ENCODE measurements around the gene ADAMTS5.

The ADAMTS5 gene

DNA sequence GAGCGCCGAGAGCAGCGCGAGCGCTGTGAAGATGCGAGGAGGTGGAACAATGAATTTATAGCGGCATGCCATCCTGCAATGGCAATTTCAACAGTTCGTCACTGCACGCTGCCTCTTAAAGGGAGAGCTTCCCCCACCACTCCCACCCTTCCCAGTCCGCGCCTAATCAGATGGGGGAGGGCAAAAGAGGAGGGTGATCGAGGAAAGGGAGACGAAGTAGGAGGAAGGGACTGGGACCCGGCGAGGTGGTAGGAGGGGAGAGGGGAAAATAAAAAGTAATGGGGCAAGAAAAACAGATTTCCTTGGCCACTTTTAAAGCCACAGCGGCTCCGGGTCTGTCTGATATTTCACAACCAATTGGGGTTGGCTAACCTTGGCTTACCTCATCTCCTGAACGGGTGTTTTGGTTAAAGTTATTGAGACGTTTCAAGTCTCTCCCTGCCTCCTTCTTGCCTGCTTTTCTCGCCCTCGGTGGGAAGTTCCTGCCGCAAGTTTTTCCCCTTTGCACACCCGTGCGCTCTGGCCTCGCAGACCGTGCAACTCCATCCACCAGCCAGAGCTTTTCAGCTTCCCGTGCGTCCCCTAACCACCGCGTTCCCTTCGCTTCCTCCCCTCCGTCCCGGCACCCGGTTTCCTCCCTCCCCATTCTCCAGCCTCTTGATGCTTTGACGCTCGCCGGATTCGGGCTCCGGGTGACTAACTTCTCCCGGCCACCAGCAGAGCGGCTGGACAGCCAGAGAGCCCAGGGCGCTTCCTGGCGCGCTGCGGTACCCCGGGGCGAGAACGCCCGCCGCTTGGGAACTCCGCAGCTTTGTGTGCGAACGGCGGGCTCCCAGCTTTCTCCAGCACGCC lies at the start of gene ADAMTS5:
Gene ADAMTS5 (minus strand): TSS at position 27 of the 852 bp plus-strand sequence. CDS start 697 bp downstream, outside the sequence.
- no peak for DNase-seq

DNA sequence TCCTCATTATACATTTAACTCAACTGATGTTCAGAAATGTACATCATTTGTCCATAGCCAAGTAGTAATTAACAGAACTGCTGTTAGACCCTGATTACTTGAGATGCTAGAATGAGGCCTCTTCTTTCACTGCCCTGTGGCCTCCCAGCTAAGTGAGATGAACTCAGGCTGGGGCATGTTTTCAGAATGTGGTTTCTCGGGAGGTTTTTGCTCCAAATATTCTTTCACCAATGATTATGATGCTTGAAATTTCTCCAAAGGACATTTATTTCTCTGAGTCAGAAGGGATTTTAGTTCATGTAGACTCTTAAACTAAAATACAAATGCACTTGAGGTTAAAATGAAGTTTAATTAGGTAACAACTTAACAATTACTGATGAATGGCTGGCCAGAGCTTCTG lies 34.6 kb upstream of the ADAMTS5 start:
- DNase-seq = no peak

DNA sequence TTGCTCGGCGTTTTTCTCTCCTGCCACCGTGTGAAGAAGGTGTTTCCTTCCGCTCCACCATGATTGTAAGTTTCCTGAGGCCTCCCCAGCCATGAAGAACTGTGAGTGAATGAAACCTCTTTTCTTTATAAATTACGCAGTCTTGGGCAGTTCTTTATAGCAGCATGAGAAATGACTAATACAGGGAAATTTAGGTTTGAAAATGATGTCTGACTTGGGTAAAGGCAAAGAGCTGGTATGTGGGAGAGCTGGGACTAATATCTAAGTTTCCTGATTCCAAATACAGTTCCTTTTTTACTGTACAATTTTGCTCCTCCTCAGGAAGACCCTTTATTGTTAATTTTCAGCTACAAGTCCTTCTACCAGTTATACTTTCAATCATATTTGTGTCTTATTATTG lies 16.7 kb upstream of the ADAMTS5 start:
- DNase-seq = no peak

DNA sequence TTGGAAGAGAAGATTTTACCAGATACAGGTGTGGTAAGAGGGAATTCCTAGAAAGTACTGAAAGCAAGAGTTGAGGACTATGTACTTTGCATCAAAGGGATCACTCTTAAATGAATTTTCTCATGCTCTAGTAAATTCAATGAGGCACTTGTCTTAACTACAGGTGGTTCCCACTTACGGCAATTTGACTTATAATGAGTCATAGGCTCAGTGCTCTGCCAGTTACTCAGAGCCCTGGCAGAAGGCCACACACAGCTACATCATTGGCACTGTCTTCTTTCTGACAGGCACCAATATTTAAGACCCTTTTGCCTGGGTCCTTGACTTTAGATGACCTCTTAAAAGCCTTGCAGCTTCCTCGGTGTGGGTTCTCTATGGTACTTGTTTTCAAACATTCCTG lies 15.9 kb upstream of the ADAMTS5 start:
- no peak for DNase-seq

DNA sequence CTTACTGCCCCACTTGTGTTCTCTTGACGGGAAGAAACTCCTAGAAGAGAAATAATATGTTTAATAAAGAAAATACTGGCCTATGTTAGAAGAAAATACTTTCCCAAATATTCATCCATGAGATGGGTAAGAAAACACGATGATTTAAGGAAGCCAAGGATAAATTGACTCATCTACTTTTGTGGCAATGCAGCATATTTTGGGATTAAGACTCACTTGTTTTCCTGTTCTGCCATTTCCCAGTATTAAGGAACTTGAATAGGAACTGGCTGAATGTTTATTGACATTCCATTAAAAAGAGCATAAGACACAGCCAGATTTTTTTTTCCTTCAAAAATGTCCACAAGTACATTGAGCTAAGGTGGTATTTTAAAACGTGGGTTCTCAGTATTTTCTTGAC lies 10.9 kb upstream of the ADAMTS5 start:
- DNase-seq = no peak

DNA sequence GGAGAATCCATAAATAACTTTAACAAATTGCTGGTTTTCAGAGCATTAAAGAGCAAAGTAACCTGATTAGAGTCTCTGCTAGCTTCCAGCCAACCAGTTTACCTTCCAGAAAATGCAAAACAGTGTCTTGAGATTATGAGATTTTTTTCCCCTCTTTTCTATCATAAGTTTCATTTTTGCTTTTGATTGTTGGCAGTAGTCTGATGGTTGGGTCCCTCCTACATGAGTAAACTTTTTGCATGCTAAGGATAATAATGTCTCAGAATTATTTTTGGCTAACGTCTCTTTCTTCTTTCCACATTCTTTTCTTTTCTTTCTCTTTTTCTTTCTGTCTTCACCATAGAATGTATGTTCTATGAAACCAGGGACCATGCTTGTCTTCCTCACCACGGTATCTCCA lies 6.3 kb upstream of the ADAMTS5 start:
- no peak for DNase-seq

DNA sequence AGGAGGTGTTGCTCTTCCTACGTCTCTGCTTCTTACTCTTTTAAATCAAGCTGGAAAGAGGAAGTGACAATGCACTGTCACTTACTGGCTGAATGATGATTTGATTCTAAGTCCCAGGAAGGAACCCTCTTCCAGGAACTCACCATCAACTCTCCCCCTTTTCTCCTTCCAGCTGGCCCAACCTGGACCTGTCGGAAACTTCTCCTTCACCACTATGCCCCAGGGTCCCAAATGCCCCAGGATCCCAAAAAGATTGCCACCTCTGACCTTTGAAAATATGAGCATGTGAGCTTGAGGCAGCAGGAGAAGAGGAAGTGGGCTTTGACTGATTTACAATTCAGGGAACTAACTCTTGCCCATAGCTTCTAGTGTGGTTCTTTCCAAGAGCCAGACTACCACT lies 5.3 kb upstream of the ADAMTS5 start:
- DNase-seq = no peak

DNA sequence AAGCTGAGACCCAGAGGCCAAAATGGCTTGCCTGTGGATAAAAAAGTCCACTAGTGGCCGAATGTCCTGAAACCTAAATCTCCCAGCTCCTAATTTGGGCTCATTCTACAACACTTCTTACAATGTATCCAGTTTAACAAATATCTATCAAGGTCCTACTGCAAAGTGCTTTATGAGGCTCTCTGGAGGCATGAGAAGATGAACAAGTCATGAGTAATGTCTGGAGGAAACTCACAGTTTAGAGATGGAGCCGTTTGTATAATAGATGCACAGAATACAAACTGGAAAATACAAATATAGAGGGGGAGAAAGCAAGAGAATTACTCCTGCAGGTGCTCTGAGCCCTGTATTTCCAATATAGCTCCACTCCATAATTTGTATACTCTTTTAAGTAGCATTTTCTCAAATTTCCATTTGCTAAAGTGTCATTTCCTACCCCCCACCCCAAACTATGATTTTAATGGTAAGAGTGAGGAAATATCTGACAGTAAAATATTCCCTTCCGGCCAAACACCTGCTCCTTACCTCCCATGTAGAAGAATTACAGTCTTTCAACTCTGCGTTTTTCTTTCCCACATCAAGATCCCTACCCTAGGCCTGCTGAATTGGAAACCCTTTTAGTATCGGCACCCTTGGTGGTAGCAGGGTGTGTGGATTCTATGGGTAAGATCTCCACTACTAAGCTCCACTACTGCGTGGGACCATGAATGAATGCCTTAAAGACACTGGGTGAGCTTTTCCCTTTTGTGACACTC lies 3.3 kb upstream of the ADAMTS5 start:
- no peak for DNase-seq

DNA sequence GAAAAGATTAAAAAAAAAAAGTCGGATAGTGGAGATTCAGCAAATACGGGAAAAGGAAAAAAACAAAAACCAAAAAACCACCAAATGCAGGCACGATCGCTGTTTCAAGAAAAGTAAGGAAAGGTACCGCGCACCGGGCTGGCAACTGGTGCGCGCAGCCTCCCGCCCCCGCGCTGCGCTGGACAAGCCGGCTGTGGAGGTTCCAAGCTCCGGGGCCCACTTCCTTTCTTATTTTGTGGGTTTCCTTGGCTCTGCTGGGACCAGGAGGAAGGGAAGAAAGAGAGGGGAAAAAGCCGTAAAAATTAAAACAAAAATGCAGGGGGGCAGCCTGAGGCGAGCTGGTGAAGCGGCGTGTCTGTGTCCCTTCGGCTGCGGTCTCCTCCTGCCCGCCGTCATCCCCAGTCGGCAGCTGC lies 233 bp downstream of the ADAMTS5 start:
- DNase-seq = no peak

DNA sequence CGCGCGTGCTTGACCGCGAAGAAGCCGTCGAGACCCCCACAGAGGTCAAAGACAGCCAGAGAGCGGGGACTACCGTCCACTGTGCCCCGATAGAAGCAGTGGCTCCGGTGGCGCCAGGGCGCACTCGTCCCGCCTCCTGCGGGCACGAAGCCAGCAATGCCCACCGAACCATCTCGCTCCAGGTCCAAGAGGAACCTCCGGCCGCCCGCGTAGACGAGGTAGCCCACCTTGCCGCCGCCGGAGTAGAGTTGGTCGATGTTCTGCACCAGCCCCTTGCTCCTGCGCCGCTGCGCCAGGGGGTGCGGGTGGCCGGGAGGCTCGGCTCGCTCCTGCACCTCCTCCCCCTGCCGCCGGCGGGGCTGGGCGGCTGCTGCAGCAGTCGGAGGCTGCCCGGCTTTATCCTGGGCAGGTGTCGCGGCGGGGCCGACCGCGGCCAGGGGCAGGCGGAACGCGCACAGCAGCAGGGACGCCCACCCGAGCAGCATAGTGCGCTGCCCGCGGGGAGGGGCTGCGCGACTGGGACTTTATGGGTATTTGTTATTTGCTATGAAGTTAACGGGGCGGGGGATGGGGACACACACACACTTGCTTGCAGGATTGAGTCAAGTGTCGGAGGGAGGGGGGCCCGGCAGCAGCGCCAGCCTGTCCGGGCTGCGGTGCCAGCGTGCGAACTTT lies 844 bp downstream of the ADAMTS5 start:
- DNase-seq = no peak

DNA sequence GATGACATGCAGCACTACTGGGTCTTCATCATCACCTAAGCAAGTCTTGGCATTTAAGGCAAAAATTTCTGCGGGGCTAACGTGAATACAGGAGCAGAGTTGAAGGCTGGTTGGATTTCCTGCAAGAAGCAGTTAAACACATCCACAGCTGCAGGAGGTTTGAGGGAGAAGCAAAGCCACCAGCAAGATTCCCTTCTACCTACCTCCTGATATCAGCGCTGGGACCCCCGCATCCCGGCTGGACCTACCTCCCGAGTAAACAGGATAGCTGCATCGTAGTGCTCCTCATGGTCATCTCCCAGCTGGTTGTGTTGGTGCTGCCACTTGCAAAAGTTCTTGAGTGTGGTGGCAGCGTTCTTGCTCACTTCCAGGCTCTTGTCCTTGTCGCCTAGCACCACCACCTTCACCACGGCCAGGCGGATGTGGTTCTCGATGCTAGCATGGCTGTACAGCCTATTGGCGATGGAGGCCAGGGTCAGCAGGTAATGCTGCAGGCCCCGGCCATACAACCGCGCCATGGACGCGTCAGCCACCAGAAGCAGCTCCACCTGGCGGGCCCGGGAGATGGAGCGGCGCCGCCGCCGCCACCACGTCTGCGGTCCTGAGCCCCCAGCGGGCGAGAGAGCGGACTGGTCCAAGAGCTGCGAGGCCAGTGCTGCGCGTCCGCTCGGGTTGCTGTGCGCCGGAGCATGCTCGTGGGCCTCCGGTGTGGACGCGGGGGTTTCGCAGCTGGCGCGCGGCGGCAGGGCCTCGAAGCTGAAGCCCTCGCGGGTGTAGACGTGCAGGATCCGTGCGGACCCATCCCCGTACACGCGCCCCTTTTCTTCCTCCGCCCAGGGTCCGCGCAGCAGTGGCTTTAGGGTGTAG lies 1.6 kb downstream of the ADAMTS5 start:
- DNase-seq = no peak

DNA sequence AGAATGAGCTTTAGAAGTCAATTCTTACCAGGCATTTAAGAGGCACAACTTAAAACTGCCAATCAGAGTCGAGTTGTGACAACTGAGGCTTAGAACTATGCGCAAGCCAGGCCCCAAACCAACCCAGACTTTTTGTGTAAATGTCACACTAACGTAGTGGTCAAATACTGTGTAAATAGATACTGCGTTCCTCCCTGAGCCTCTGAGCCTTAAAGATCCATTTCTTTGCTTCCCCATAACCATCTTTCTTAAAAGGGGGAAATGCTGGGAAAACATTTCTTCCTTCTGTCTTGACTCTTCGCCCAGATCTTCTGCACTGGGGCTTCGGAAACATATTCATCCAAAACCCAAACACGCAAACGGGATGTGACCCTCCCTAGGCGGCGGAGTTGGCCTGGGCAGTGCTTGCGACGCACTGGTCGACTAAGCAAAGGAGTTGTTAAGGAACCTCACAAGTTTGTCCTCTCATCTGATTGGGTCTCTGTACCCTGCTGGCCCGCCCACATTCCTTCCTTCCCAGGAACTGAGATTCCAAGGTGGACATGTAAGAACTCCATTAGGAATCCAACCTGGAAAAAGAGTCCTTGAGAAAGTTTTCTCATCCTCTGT lies 2.6 kb downstream of the ADAMTS5 start:
- DNase-seq = no peak

DNA sequence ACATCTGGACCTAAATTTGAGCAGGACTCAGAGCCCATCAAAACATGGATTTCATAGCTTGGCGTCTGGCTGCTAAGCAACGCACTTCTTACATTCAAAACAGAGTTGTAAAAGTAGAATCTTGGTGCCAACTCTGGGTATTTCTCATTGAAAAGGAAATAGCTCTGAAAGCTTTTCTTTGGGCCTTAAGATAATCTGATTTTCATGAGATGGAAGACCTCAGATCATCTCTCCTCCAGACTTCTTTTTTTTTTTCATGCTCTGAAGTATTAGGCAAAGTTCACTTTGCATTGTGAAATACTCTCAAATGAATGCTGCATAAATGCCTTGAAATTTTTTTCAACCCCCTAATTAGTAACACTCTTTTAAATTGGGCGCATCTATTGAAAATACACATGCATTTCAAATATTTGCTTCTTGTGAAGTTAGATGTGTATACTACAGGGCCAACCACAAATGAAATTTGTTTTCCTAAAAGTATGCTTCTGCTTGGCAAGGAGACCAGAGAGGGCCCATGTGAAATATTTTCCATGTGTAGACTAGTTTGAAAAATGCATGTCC lies 4.2 kb downstream of the ADAMTS5 start:
- no peak for DNase-seq

DNA sequence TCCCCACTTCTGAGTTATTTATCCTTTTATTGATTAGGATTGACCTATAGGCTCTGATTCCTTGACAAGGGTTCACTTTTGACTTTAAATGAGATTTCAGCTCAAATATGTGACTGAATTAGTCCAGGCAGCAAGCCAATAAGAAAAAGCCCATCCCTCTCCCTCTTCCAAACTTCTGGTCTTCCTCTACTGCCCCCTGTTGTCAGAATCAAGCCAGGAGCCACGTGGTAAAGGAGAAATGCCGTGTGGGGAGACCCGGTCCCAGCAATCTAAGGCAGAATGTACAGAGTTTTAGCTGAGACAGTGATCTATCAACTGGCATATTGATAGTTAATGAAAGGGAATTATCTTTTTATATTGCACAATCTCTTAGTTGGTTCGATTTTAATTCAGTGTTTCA lies 5.2 kb downstream of the ADAMTS5 start:
- no peak for DNase-seq

DNA sequence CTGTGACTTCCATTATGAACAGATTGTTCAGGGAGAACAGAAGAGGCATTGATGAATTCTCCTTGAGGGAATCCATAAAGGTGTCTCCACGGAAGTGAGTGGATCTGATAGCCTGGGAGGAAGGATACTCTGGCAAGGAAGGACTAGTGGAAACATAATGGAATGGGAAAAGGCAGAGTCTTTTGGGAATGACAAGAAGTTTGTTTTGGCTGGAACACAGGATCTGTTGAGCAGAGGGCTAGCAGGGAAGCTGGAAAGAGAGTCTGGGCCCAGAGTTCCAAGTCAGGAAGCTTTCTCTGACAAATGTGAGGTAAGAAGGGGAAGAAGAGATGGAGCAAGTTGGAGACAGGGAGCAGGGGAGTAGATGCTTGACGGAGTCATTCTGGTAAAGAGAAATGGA lies 8.1 kb downstream of the ADAMTS5 start:
- DNase-seq = no peak

DNA sequence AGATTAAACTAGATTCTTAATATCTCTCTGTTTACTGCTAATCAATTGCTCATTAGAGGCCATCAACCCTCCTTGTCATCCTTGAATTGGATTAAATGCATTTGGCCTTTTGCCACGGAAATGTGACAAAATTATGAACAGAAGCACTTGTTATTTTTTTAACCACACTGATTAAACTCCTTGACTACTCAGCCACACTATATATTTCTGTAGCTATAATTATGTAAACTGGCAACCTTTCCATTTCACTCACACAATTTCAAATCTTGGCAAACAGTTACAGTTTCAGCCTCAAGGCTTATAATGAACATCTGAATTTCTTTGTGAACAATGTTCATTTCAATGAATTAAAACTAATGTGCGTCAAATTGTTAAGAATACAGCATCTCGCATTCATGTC lies 10.1 kb downstream of the ADAMTS5 start:
- no peak for DNase-seq

DNA sequence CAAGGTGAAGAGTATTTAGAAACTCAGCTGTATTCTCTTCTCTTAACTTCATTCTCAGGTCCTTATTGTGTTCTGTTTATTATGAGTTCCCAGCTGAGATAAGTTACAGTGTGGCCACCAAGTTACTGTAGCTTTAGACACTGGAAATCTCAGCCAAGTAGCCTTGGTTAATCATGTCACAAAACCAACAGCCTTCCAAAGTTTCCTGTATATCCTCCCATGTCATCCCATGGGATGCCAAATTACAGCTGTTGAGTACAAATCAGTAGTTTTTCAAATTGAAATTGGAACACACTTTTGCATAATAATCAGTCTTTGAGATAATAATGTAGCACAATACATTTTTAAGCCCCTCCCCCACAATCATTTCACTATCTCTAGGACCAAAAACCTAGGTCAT lies 10.7 kb downstream of the ADAMTS5 start:
- DNase-seq = no peak

DNA sequence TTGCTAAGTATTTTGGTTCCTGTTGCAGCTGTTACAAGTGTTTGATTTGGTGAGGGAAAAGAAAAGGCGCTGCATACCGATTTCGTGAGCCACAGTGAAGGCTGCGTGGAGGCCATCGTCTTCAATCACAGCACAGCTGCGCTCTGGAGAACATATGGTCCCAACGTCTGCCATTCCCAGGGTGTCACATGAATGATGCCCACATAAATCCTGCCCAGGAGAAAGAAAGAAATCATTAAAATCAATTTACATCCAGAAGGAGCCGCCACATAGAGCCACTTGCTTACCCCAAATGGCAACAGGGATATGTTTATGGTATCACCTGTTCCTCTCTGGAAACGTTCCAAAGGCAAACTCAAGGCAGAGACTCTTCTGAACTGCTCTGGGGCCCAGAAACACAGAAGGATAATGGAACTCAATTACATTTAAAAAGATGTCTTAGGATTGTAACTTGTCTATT lies 12.2 kb downstream of the ADAMTS5 start:
- DNase-seq = no peak

DNA sequence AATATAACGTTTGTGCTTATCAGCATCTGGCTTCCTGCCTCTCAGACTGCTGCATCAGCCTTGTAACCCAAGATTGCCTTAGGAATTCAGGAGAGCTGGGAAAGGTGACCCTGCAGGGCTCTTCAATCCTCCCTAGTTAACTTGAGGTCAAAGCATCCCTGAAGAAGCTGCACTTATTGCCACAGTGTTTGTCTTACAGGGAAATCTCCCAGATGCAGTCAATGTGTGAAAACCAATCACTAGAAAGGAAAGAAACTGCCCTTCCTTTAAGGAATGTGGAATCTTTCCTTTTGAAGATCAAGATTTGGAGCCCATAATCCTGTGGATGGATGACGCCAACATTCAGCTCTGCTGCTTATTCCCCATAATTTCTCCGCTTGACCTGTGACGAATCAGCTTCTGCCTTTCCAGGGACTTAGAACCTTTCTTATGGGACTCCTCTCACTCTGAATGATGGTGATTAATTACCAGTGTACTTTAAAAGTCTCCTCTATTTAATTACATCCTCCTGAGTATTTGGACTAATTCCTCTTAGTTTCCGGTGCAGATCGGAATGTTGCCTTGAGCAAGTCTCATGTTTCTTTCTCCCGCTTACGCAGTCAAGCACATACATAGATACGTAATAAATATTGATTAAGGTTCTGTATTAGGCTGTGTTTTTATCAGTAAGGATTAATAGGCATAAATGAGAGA lies 14.4 kb downstream of the ADAMTS5 start:
- no peak for DNase-seq

DNA sequence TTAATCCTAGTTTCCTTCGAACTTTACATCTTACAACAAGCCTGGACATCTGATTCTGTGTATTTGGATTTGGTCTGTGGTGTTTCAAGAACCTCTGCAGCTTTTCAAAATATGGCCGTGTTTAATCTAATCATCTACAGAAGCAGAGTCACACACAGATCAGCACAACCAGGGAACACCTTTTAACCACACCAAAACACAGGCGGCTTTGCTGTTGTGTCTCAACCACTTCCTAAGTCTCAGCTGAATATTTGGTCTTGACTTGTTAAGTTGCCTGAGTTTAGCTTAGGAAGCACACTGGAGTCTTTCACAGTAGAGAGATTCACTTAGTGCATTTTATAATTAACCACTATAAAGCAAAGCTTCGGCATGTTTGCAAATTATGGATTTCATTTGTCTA lies 17.1 kb downstream of the ADAMTS5 start:
- no peak for DNase-seq

DNA sequence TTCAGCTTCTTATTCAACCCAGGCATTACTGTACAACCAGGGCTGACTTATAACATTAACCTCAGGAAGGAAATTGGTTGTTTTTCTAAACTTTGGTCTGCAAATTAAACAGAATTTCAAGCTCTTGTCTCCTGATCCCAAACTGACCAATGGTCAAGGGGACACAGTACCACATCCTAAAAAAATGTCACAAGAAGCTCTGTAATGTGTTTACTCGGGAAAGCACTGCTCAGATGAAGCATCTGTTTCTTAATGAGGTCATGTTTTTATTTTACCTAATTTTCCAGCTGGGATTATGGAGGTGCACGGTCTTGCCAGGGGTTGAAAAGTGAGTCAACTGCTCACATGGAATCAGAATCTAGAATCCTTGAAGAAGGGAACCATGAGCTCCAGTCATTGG lies 18.7 kb downstream of the ADAMTS5 start:
- no peak for DNase-seq

Data from stimulated activated CD4-positive, alpha-beta T cell treated with anti-CD3 and anti-CD28 coated beads, Interleukin-4, amount 100 ng/mL, for 1 hour (primary cell).